Astrocyte (in vitro differentiated cells and primary cell): ENCODE measurements around the gene KCNAB1.

Experiments
- CTCF ChIP-seq: IDR thresholded peaks from 2 replicates; pipeline ENCODE4 v1.5.1; 2011; ENCODE audit warnings: low read depth, mild to moderate bottlenecking, inconsistent platforms, low read length, moderate library complexity; ENCODE audit not compliant: insufficient read depth
- EZH2 ChIP-seq: IDR thresholded peaks from 2 replicates; pipeline ENCODE4 v1.6.1; 2012; ENCODE audit warnings: mild to moderate bottlenecking, low read length, inconsistent platforms; ENCODE audit not compliant: insufficient read depth

- TF ChIP-seq CTCF: no peak
- TF ChIP-seq EZH2: no peak
These were observed 296.6 kb downstream of the KCNAB1 start for GRCh38 chr3:156416846-156417558.
